Measurements from ENCODE around the gene PCSK5.

Gene PCSK5

GRCh38 chr9:76155361-76155760 is 264.9 kb downstream of the PCSK5 start:
- no peak for DNase-seq

- no peak for DNase-seq
Measured at GRCh38 chr9:76158713-76159112, 268.2 kb downstream of the PCSK5 start.

- DNase-seq = no peak
Measured at GRCh38 chr9:76159293-76159926, 268.9 kb downstream of the PCSK5 start.

GRCh38 chr9:76161106-76161505 is 270.6 kb downstream of the PCSK5 start:
- DNase-seq = no peak

GRCh38 chr9:76161541-76161940 is 271.1 kb downstream of the PCSK5 start:
- DNase-seq = no peak

- DNase-seq = no peak
Measured at GRCh38 chr9:76162086-76162730, 271.7 kb downstream of the PCSK5 start.

GRCh38 chr9:76162751-76163500 is 272.5 kb downstream of the PCSK5 start:
- no peak for DNase-seq

GRCh38 chr9:76166526-76166925 is 276.1 kb downstream of the PCSK5 start:
- no peak for DNase-seq

- DNase-seq = no peak
Measured at GRCh38 chr9:76176171-76176570, 285.7 kb downstream of the PCSK5 start.

- no peak for DNase-seq
Measured at GRCh38 chr9:76177931-76178330, 287.5 kb downstream of the PCSK5 start.

GRCh38 chr9:76180541-76180940 is 290.1 kb downstream of the PCSK5 start:
- no peak for DNase-seq

- no peak for DNase-seq
Measured at GRCh38 chr9:76181020-76181641, 290.7 kb downstream of the PCSK5 start.

GRCh38 chr9:76181781-76182180 is 291.3 kb downstream of the PCSK5 start:
- DNase-seq = no peak

- DNase-seq = no peak
Measured at GRCh38 chr9:76185432-76185831, 295.0 kb downstream of the PCSK5 start.

- DNase-seq = no peak
Measured at GRCh38 chr9:76188286-76188685, 297.8 kb downstream of the PCSK5 start.

- no peak for DNase-seq
Measured at GRCh38 chr9:76188905-76189304, 298.4 kb downstream of the PCSK5 start.

GRCh38 chr9:76191493-76191892 is 301.0 kb downstream of the PCSK5 start:
- no peak for DNase-seq

- DNase-seq = no peak
Measured at GRCh38 chr9:76192013-76192412, 301.5 kb downstream of the PCSK5 start.

- no peak for DNase-seq
Measured at GRCh38 chr9:76194896-76195295, 304.4 kb downstream of the PCSK5 start.

- no peak for DNase-seq
Measured at GRCh38 chr9:76198336-76198735, 307.9 kb downstream of the PCSK5 start.

GRCh38 chr9:76200315-76200714 is 309.8 kb downstream of the PCSK5 start:
- DNase-seq = no peak

- no peak for DNase-seq
Measured at GRCh38 chr9:76200745-76201144, 310.3 kb downstream of the PCSK5 start.

- no peak for DNase-seq
Measured at GRCh38 chr9:76203373-76203772, 312.9 kb downstream of the PCSK5 start.

- DNase-seq = no peak
Measured at GRCh38 chr9:76206821-76207220, 316.3 kb downstream of the PCSK5 start.

All from NCI-H1092 (cell line).